HEK293 (cell line): ENCODE measurements around the gene GBP5.
"Not testable (repeated sequence)": the region's sequence is repeated elsewhere in the genome, so short reads cannot be mapped to it uniquely, and the experiment has no call there.

Experiments
- CTCF ChIA-PET: fragments of 350-600 bp; formaldehyde crosslinking; extraction: SDS; loops from one replicate; lab custom pipeline; 2021; ENCODE audit warnings: antibody characterized with exemption; lab: Yijun Ruan, JAX
- POLR2A ChIA-PET: fragments of 300-600 bp; formaldehyde crosslinking; extraction: SDS; loops from one replicate; lab custom pipeline; 2020; ENCODE audit warnings: antibody characterized with exemption, inconsistent platforms; lab: Yijun Ruan, JAX
- H3K27ac ChIP-seq: fragments of 200-500 bp; sonication (Bioruptor generic); 2 replicates; pipeline ENCODE4 v1.5.1; 2014; ENCODE audit warnings: low read depth, low read length, control low read depth, inconsistent platforms; ENCODE audit errors: extremely low read depth
- H3K36me3 ChIP-seq, 2 experiments: fragments of 200-500 bp in 1 of 2; sonication (Bioruptor generic) in 1 of 2; 1 replicate in 1 of 2; 2 replicates in 1 of 2; pipeline ENCODE4 v1.5.1; 2014 to 2017; ENCODE audit warnings: inconsistent platforms in 2 of 2, low read length in 2 of 2; ENCODE audit not compliant: control insufficient read depth in 2 of 2, insufficient read depth in 1 of 2
- H3K4me1 ChIP-seq: fragments of 200-500 bp; sonication (Bioruptor generic); 2 replicates; pipeline ENCODE4 v1.5.1; 2014; ENCODE audit warnings: mild to moderate bottlenecking, low read length, inconsistent platforms; ENCODE audit not compliant: control insufficient read depth, insufficient read depth
- H3K4me3 ChIP-seq: 2 replicates; pipeline ENCODE4 v1.5.1; 2011; ENCODE audit warnings: low read depth, mild to moderate bottlenecking, control low read depth, low read length, moderate library complexity
- H3K9me3 ChIP-seq: fragments of 200-500 bp; sonication (Bioruptor generic); 2 replicates; pipeline ENCODE4 v1.5.1; 2014; ENCODE audit warnings: low read depth, low read length, inconsistent platforms; ENCODE audit not compliant: control insufficient read depth, insufficient read depth
- BCL11A ChIP-seq: fragments of 450-650 bp; formaldehyde crosslinking; IDR thresholded peaks from 2 replicates; pipeline ENCODE4 v1.5.1; 2016; ENCODE audit warnings: low read depth, missing biosample characterization, missing genetic modification characterization
- MYNN ChIP-seq: fragments of 450-650 bp; formaldehyde crosslinking; IDR thresholded peaks from 2 replicates; pipeline ENCODE4 v1.5.1; 2016; ENCODE audit warnings: missing biosample characterization, missing genetic modification characterization, borderline replicate concordance
- PRDM1 ChIP-seq: fragments of 450-650 bp; formaldehyde crosslinking; IDR thresholded peaks from 2 replicates; pipeline ENCODE4; 2016; ENCODE audit warnings: missing biosample characterization, missing genetic modification characterization
- SALL2 ChIP-seq: fragments of 450-650 bp; formaldehyde crosslinking; IDR thresholded peaks from 2 replicates; pipeline ENCODE4 v1.5.0; 2017; ENCODE audit warnings: missing biosample characterization, mild to moderate bottlenecking, missing genetic modification characterization, borderline replicate concordance
- TRIM28 ChIP-seq: IDR thresholded peaks from 2 replicates; pipeline ENCODE4 v1.6.1; 2011; ENCODE audit warnings: low read length, control low read depth, borderline replicate concordance
- ZBTB26 ChIP-seq: fragments of 450-650 bp; formaldehyde crosslinking; optimal IDR thresholded peaks from 2 replicates; pipeline ENCODE3; 2016; ENCODE audit warnings: missing biosample characterization, mild to moderate bottlenecking, missing genetic modification characterization
- ZNF114 ChIP-seq: fragments of 450-650 bp; formaldehyde crosslinking; IDR thresholded peaks from 2 replicates; pipeline ENCODE4 v1.5.0; 2017; ENCODE audit warnings: missing biosample characterization, missing genetic modification characterization
- ZNF140 ChIP-seq: fragments of 450-650 bp; formaldehyde crosslinking; IDR thresholded peaks from 2 replicates; pipeline ENCODE4 v1.5.1; 2016; ENCODE audit warnings: missing biosample characterization, missing genetic modification characterization
- ZNF660 ChIP-seq: fragments of 450-650 bp; IDR thresholded peaks from 2 replicates; pipeline ENCODE4 v1.5.1; 2018; ENCODE audit warnings: missing biosample characterization, mild to moderate bottlenecking, missing genetic modification characterization
- ZNF670 ChIP-seq: fragments of 450-650 bp; formaldehyde crosslinking; IDR thresholded peaks from 2 replicates; pipeline ENCODE4 v1.5.1; 2016; ENCODE audit warnings: missing biosample characterization, missing genetic modification characterization, low read depth
- ZNF707 ChIP-seq: fragments of 450-650 bp; formaldehyde crosslinking; IDR thresholded peaks from 2 replicates; pipeline ENCODE4 v1.5.1; 2016; ENCODE audit warnings: missing biosample characterization, missing genetic modification characterization
- ZNF76 ChIP-seq: fragments of 450-650 bp; formaldehyde crosslinking; IDR thresholded peaks from 2 replicates; pipeline ENCODE4; 2016; ENCODE audit warnings: low read depth, missing biosample characterization, missing genetic modification characterization, borderline replicate concordance
- ZNF785 ChIP-seq: fragments of 450-650 bp; formaldehyde crosslinking; IDR thresholded peaks from 2 replicates; pipeline ENCODE4 v1.5.1; 2016; ENCODE audit warnings: missing biosample characterization, missing genetic modification characterization
- ZNF792 ChIP-seq: fragments of 450-650 bp; formaldehyde crosslinking; IDR thresholded peaks from 2 replicates; pipeline ENCODE4 v1.5.1; 2016; ENCODE audit warnings: missing biosample characterization, missing genetic modification characterization
- ZSCAN16 ChIP-seq: fragments of 450-650 bp; formaldehyde crosslinking; IDR thresholded peaks from 2 replicates; pipeline ENCODE4 v1.5.1; 2016; ENCODE audit warnings: missing biosample characterization, missing genetic modification characterization
- ZXDB ChIP-seq: fragments of 450-650 bp; formaldehyde crosslinking; IDR thresholded peaks from 2 replicates; pipeline ENCODE4 v1.5.1; 2016; ENCODE audit warnings: missing biosample characterization, missing genetic modification characterization
- TF ChIP-seq, protein P1 (sequence below): fragments of 450-650 bp; formaldehyde crosslinking; IDR thresholded peaks from 2 replicates; pipeline ENCODE4 v1.5.1; 2016; ENCODE audit warnings: missing biosample characterization, missing genetic modification characterization
- TF ChIP-seq, protein P2 (sequence below): fragments of 450-650 bp; formaldehyde crosslinking; IDR thresholded peaks from 2 replicates; pipeline ENCODE4 v1.5.1; 2017; ENCODE audit warnings: missing biosample characterization, missing genetic modification characterization

GBP5 gene

GRCh38 chr1:89302697-89303332, 30.2 kb upstream of the GBP5 start:
- Histone ChIP-seq H3K27ac (no peak overlapping the region), H3K36me3 (no peaks in the 10 kb centered on the region), H3K9me3 (no peaks in the 10 kb centered on the region), H3K4me1 (no peaks in the 10 kb centered on the region), H3K4me3 (no peak overlapping the region)
- ChIA-PET CTCF (no interaction called here), POLR2A (no interaction called here)
- no peak for TF ChIP-seq ZSCAN16
- TF ChIP-seq ZNF785 (tag by site-specific recombination), result no peak

DNA sequence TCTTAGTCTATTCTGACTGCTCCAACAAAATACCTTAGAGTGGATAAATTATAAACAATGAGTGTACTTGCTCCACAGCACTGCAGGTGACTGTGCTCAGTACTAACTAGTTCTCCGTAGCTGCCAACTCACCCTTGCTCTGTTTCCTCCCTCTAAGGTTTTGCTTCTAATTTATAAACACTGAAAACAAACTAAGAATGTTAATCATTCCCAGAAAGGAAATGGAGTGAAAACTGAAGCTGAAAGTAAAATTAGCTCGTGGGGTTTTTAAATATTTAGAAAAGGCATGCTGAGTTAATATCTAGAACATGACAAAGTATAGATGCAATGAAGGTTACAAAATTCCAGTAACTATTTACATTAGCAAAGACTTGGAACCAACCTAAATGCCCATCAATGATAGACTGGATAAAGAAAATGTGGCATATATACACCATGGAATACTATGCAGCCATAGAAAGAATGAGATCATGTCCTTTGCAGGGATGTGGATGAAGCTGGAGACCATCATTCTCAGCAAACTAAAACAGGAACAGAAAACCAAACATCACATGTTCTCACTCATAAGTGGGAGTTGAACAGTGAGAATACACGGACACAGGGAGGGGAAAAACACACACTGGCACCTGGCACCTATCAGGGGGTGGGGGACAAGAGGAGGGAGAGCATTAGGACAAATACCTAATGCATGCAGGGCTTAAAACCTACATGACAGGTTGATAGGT, 27.2 kb upstream of the GBP5 start:
- H3K4me1 ChIP-seq, H3K4me3 ChIP-seq, H3K36me3 ChIP-seq, H3K9me3 ChIP-seq, CTCF ChIA-PET, POLR2A ChIA-PET, H3K27ac ChIP-seq: not testable (repeated sequence)

GRCh38 chr1:89298461-89298860, 25.8 kb upstream of the GBP5 start:
- no peaks in the 10 kb centered on the region for H3K9me3 ChIP-seq
- TF ChIP-seq SALL2 (tag by site-specific recombination), result no peak
- TF ChIP-seq ZXDB (tag by site-specific recombination), result no peak
- TF ChIP-seq PRDM1 (tag by site-specific recombination), result no peak
- TF ChIP-seq MYNN (tag by site-specific recombination), result no peak
- no peak for TF ChIP-seq ZNF670 (tag by site-specific recombination)
- TF ChIP-seq ZNF792 (tag by site-specific recombination), result no peak
- no peak for TF ChIP-seq ZNF114 (tag by site-specific recombination)
- TF ChIP-seq ZNF140 (tag by site-specific recombination), result no peak
- TF ChIP-seq TRIM28, result no peak
- no peak for TF ChIP-seq ZNF76 (tag by site-specific recombination)
- TF ChIP-seq, protein P1, sequence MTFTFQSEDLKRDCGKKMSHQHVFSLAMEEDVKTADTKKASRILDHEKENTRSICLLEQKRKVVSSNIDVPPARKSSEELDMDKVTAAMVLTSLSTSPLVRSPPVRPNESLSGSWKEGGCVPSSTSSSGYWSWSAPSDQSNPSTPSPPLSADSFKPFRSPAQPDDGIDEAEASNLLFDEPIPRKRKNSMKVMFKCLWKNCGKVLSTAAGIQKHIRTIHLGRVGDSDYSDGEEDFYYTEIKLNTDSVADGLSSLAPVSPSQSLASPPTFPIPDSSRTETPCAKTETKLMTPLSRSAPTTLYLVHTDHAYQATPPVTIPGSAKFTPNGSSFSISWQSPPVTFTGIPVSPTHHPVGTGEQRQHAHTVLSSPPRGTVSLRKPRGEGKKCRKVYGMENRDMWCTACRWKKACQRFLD (tag by site-specific recombination), result no peak
- POLR2A ChIA-PET, result no interaction called here
- no peak overlapping the region for H3K4me3 ChIP-seq
- no peak overlapping the region for H3K27ac ChIP-seq
- H3K36me3 ChIP-seq, result no peaks in the 10 kb centered on the region
- CTCF ChIA-PET, result no interaction called here
- no peaks in the 10 kb centered on the region for H3K4me1 ChIP-seq

DNA sequence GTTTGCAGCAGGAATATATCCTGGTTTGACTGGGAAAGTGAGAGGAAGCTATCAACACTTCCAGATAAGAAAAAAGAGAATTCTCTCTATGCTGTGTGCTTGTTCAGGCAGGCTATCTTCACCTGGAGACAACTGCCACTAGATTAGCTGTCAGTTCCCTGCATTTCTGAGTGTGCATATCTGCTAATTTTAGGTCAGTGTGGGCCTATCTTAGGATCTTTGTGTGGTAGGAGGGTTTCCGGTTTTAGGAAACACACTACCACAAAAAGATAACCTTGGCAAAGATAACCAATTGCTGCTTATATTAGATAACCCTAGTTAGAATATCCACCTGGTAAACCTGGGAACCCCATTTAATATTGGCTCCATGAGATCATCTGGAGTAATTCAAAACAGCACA, 22.5 kb upstream of the GBP5 start:
- Histone ChIP-seq H3K4me1 (no peaks in the 10 kb centered on the region), H3K36me3 (no peaks in the 10 kb centered on the region), H3K4me3 (no peak overlapping the region), H3K9me3 (no peaks in the 10 kb centered on the region), H3K27ac (no peak overlapping the region)
- CTCF ChIA-PET, result no interaction called here
- POLR2A ChIA-PET, result no interaction called here
- no peak for TF ChIP-seq ZNF114 (tag by site-specific recombination)
- TF ChIP-seq ZNF660 (tag by site-specific recombination), result no peak
- TF ChIP-seq ZBTB26, result no peak
- TF ChIP-seq SALL2 (tag by site-specific recombination), result no peak
- TF ChIP-seq, protein P2, sequence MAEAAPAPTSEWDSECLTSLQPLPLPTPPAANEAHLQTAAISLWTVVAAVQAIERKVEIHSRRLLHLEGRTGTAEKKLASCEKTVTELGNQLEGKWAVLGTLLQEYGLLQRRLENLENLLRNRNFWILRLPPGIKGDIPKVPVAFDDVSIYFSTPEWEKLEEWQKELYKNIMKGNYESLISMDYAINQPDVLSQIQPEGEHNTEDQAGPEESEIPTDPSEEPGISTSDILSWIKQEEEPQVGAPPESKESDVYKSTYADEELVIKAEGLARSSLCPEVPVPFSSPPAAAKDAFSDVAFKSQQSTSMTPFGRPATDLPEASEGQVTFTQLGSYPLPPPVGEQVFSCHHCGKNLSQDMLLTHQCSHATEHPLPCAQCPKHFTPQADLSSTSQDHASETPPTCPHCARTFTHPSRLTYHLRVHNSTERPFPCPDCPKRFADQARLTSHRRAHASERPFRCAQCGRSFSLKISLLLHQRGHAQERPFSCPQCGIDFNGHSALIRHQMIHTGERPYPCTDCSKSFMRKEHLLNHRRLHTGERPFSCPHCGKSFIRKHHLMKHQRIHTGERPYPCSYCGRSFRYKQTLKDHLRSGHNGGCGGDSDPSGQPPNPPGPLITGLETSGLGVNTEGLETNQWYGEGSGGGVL (tag by site-specific recombination), result no peak
- no peak for TF ChIP-seq ZNF707 (tag by site-specific recombination)
- TF ChIP-seq BCL11A (tag by site-specific recombination), result no peak
